Testis (tissue), 3 donors: ENCODE measurements around the gene OIP5. TPM values are rescaled to one million over a fixed set of nuclear protein-coding genes. Genes with fewer than 3 reads are reported as not detected.

Source experiments
- DNase-seq: peaks from one replicate; pipeline ENCODE4 v3.0.0-alpha.2; 2019
- H3K27ac ChIP-seq, 2 donors: fragments of 200-600 bp; sonication (generic); one replicate each; pipeline ENCODE4 v1.5.1; 2019
- H3K27me3 ChIP-seq: fragments of 200-600 bp; sonication (generic); one replicate; pipeline ENCODE4 v1.5.1; 2019
- H3K36me3 ChIP-seq: fragments of 200-600 bp; sonication (generic); one replicate; pipeline ENCODE4 v1.5.1; 2017; ENCODE audit warnings: low read depth; ENCODE audit errors: missing control alignments
- H3K4me1 ChIP-seq: fragments of 200-600 bp; sonication (generic); one replicate; pipeline ENCODE4 v1.5.1; 2019
- H3K4me3 ChIP-seq, 2 donors: fragments of 200-600 bp; sonication (generic); one replicate each; pipeline ENCODE4 v1.5.1; 2017 to 2019
- H3K9me3 ChIP-seq: fragments of 200-600 bp; sonication (generic); one replicate; pipeline ENCODE4 v1.5.1; 2017
- CTCF ChIP-seq, 3 experiments: fragments of 450-650 bp in 2 of 3; fragments of 200-600 bp in 1 of 3; sonication (generic) in 1 of 3; IDR thresholded peaks; one replicate each; pipeline ENCODE4 v1.5.1; 2016 to 2019; ENCODE audit warnings: antibody characterized with exemption in 3 of 3, mild to moderate bottlenecking in 2 of 3, moderate library complexity in 1 of 3
- POLR2A ChIP-seq: fragments of 450-650 bp; IDR thresholded peaks from one replicate; pipeline ENCODE4 v1.6.1; 2017; ENCODE audit warnings: antibody characterized with exemption, mild to moderate bottlenecking, moderate library complexity
- WGBS, 2 donors: methylation state at CpG; one replicate each; pipeline ENCODE4 v1.1.5; 2018; 5-methylcytosine and 5-hydroxymethylcytosine counted together
- intact Hi-C: fragments of 100-400 bp; cut with DNase I; formaldehyde crosslinking; loops from one replicate; pipeline ENCODE4 v1.15.1; 2023; ENCODE audit warnings: low total_unique reads
- polyA plus RNA-seq: library from polyadenylated mRNA; stranded (reverse); fragments of 350-450 nt; fragmentation: Illumina TruSeq; extraction: RNeasy Lipid Tissue Mini Kit (QIAGEN cat#74804); gene quantifications from one replicate; pipeline ENCODE4 v1.2.3, GENCODE V29; 2014; ENCODE audit warnings: low read depth, low replicate concordance; ENCODE audit not compliant: insufficient read depth
- total RNA-seq, 2 donors: library from RNA; depleted of rRNA; stranded (reverse); fragments of >200 nt; gene quantifications; one replicate each; pipeline ENCODE4 v1.2.3, GENCODE V29; 2016

The OIP5 gene
- total and polyA plus RNA-seq, 3 donors from 2014 or later, result 21.2 to 44.8 (median 22.1) TPM

GRCh38 chr15:41281236-41281635, 51.2 kb downstream of the OIP5 start:
- intact Hi-C loops, result no loop called here
- Histone ChIP-seq H3K4me1 (peaks cover 3% of the 10 kb centered on the region), H3K4me3 (no peak overlapping the region), H3K9me3 (no peaks in the 10 kb centered on the region), H3K36me3 (no peaks in the 10 kb centered on the region), H3K27ac (no peak overlapping the region), H3K27me3 (no peaks in the 10 kb centered on the region)
- WGBS, 2 donors, result 86 to 92% methylated on average over 1 of the region's 1 CpG
- no peak for DNase-seq
- TF ChIP-seq POLR2A, result no peak
- TF ChIP-seq CTCF (IDR thresholded peaks at IDR 0.05), result no peak

GRCh38 chr15:41279535-41280283, 52.7 kb downstream of the OIP5 start:
- no peak for DNase-seq
- Histone ChIP-seq H3K9me3 (no peaks in the 10 kb centered on the region), H3K36me3 (no peaks in the 10 kb centered on the region), H3K4me3 (no peak overlapping the region), H3K27ac (no peak overlapping the region), H3K27me3 (no peaks in the 10 kb centered on the region), H3K4me1 (no peaks in the 10 kb centered on the region)
- TF ChIP-seq POLR2A (no peak), CTCF (IDR thresholded peaks at IDR 0.05) (no peak)
- 73 to 88% methylated on average over 1 of the region's 1 CpG for WGBS, 2 donors
- intact Hi-C loops, result no loop called here

- 92% methylated on average over 3 of the region's 3 CpGs for WGBS, 2 donors
- no peaks in the 10 kb centered on the region for H3K36me3 ChIP-seq
- TF ChIP-seq CTCF (IDR thresholded peaks at IDR 0.05) (no peak), POLR2A (no peak)
- H3K9me3 ChIP-seq, result no peaks in the 10 kb centered on the region
- intact Hi-C loops, result no loop called here
- no peak overlapping the region for H3K27ac ChIP-seq
- no peak overlapping the region for H3K4me3 ChIP-seq
- no peaks in the 10 kb centered on the region for H3K4me1 ChIP-seq
- DNase-seq, result no peak
- no peaks in the 10 kb centered on the region for H3K27me3 ChIP-seq
Observed at GRCh38 chr15:41278319-41278718, 54.1 kb downstream of the OIP5 start.

- H3K9me3 ChIP-seq, result no peaks in the 10 kb centered on the region
- no peak overlapping the region for H3K27ac ChIP-seq
- no peaks in the 10 kb centered on the region for H3K36me3 ChIP-seq
- H3K27me3 ChIP-seq, result no peaks in the 10 kb centered on the region
- DNase-seq, result no peak
- intact Hi-C loops, result no loop called here
- no peaks in the 10 kb centered on the region for H3K4me1 ChIP-seq
- TF ChIP-seq POLR2A, result no peak
- no peak for TF ChIP-seq CTCF (IDR thresholded peaks at IDR 0.05)
- no peak overlapping the region for H3K4me3 ChIP-seq
Observed at GRCh38 chr15:41276831-41277230, 55.6 kb downstream of the OIP5 start.

- Histone ChIP-seq H3K4me1 (no peaks in the 10 kb centered on the region), H3K9me3 (no peaks in the 10 kb centered on the region), H3K27me3 (no peaks in the 10 kb centered on the region), H3K4me3 (no peak overlapping the region), H3K36me3 (no peaks in the 10 kb centered on the region), H3K27ac (no peak overlapping the region)
- no peak for DNase-seq
- intact Hi-C loops, result no loop called here
- TF ChIP-seq POLR2A, result no peak
- TF ChIP-seq CTCF (IDR thresholded peaks at IDR 0.05), result no peak
- WGBS, 2 donors, result 95 to 96% methylated on average over 2 of the region's 2 CpGs
Observed at GRCh38 chr15:41269887-41270286, 62.5 kb downstream of the OIP5 start.
